SJSA1 (cell line): Measurements from ENCODE around the gene ELANE. TPM values are rescaled to one million over a fixed set of nuclear protein-coding genes. Genes with fewer than 3 reads are reported as not detected.

Experiments
- DNase-seq, 2 experiments: peaks; one replicate each; pipeline ENCODE4 v3.0.0-alpha.2; 2015 to 2020; ENCODE audit warnings: low spot score in 2 of 2, low read depth in 1 of 2
- H3K27ac ChIP-seq: fragments of 250-450 bp; sonication (Bioruptor Pico); 2 replicates; pipeline ENCODE4 v1.5.1; 2020; ENCODE audit warnings: mild to moderate bottlenecking, moderate library complexity
- H3K27me3 ChIP-seq: fragments of 250-450 bp; sonication (Bioruptor Pico); replicated peaks from 2 replicates; pipeline ENCODE4 v1.5.1; 2020; ENCODE audit warnings: mild to moderate bottlenecking, moderate library complexity
- H3K36me3 ChIP-seq: fragments of 250-450 bp; sonication (Bioruptor Pico); 2 replicates; pipeline ENCODE4 v1.5.1; 2020; ENCODE audit warnings: mild to moderate bottlenecking
- H3K4me1 ChIP-seq: fragments of 250-450 bp; sonication (Bioruptor Pico); replicated peaks from 2 replicates; pipeline ENCODE4 v1.6.1; 2021; ENCODE audit warnings: mild to moderate bottlenecking
- H3K4me3 ChIP-seq: fragments of 250-450 bp; sonication (Bioruptor Pico); 2 replicates; pipeline ENCODE4 v1.5.1; 2020; ENCODE audit warnings: mild to moderate bottlenecking
- H3K9me3 ChIP-seq: fragments of 250-450 bp; sonication (Bioruptor Pico); replicated peaks from 2 replicates; pipeline ENCODE4 v1.5.1; 2020; ENCODE audit warnings: mild to moderate bottlenecking
- total RNA-seq: library from RNA; depleted of rRNA; stranded (reverse); fragments of >200 nt; shearing (Covaris generic); gene quantifications from 2 replicates; pipeline ENCODE4 v1.2.3, GENCODE V29; 2014

Gene ELANE
- total RNA-seq, 1 experiment from 2014 or later = not detected

GRCh38 chr19:821825-822503 lies 30.1 kb upstream of the ELANE start, which contains the start of gene PLPPR3:
TSS of gene PLPPR3 (minus strand) at chr19:821955. CDS start at chr19:821559, 396 bp downstream.
- Histone ChIP-seq H3K27ac (no peak within 1 kb of the TSS), H3K36me3 (no peaks in the 10 kb centered on the region), H3K9me3 (no peaks in the 10 kb centered on the region), H3K4me1 (peaks cover 11% of the 10 kb centered on the region), H3K27me3 (0 out of 2 replicates have a peak, but pooled peaks cover 2% of the 10 kb centered on the region), H3K4me3 (peak within 1 kb of the TSS; percentile 15; the same call in 1 of the 2 replicates)
- DNase-seq = no peak

GRCh38 chr19:823565-824121 lies 28.5 kb upstream of the ELANE start:
- Histone ChIP-seq H3K9me3 (no peaks in the 10 kb centered on the region), H3K36me3 (no peaks in the 10 kb centered on the region), H3K27ac (peak overlapping the region; percentile 39; the same call in 1 of the 2 replicates), H3K4me3 (no peak overlapping the region), H3K27me3 (0 out of 2 replicates have a peak, but pooled peaks cover 2% of the 10 kb centered on the region), H3K4me1 (peaks cover 11% of the 10 kb centered on the region)
- DNase-seq = no peak

- Histone ChIP-seq H3K36me3 (no peaks in the 10 kb centered on the region), H3K27ac (no peak overlapping the region), H3K4me1 (peaks cover 11% of the 10 kb centered on the region), H3K9me3 (no peaks in the 10 kb centered on the region), H3K27me3 (0 out of 2 replicates have a peak, but pooled peaks cover 2% of the 10 kb centered on the region), H3K4me3 (no peak overlapping the region)
- no peak for DNase-seq
Observed at GRCh38 chr19:824885-825284, 27.2 kb upstream of the ELANE start.

- no peaks in the 10 kb centered on the region for H3K36me3 ChIP-seq
- peaks cover 11% of the 10 kb centered on the region for H3K4me1 ChIP-seq
- DNase-seq = no peak
- H3K27me3 ChIP-seq = 0 out of 2 replicates have a peak, but pooled peaks cover 2% of the 10 kb centered on the region
- no peak overlapping the region for H3K4me3 ChIP-seq
- no peak overlapping the region for H3K27ac ChIP-seq
- no peaks in the 10 kb centered on the region for H3K9me3 ChIP-seq
Observed at GRCh38 chr19:825897-826644, 26.0 kb upstream of the ELANE start.

GRCh38 chr19:827314-827709 lies 24.8 kb upstream of the ELANE start:
- H3K9me3 ChIP-seq = no peaks in the 10 kb centered on the region
- H3K36me3 ChIP-seq = no peaks in the 10 kb centered on the region
- H3K27me3 ChIP-seq = no peaks in the 10 kb centered on the region
- peaks cover 11% of the 10 kb centered on the region for H3K4me1 ChIP-seq
- no peak overlapping the region for H3K4me3 ChIP-seq
- DNase-seq = no peak
- no peak overlapping the region for H3K27ac ChIP-seq

- Histone ChIP-seq H3K27ac (no peak within 1 kb of the TSS), H3K9me3 (no peaks in the 10 kb centered on the region), H3K27me3 (no peaks in the 10 kb centered on the region), H3K4me3 (no peak within 1 kb of the TSS), H3K4me1 (peaks cover 11% of the 10 kb centered on the region), H3K36me3 (no peaks in the 10 kb centered on the region)
- DNase-seq = no peak
Observed at GRCh38 chr19:827710-828321, 24.3 kb upstream of the ELANE start, which contains the start of gene AZU1. TSS of gene AZU1 (plus strand) at chr19:827837. CDS start at chr19:827847, 10 bp downstream.

GRCh38 chr19:829129-829758 lies 22.9 kb upstream of the ELANE start:
- no peaks in the 10 kb centered on the region for H3K4me1 ChIP-seq
- no peaks in the 10 kb centered on the region for H3K36me3 ChIP-seq
- no peak overlapping the region for H3K27ac ChIP-seq
- no peaks in the 10 kb centered on the region for H3K9me3 ChIP-seq
- no peaks in the 10 kb centered on the region for H3K27me3 ChIP-seq
- no peak for DNase-seq
- no peak overlapping the region for H3K4me3 ChIP-seq

- no peaks in the 10 kb centered on the region for H3K36me3 ChIP-seq
- no peaks in the 10 kb centered on the region for H3K4me1 ChIP-seq
- DNase-seq = no peak
- H3K27ac ChIP-seq = no peak overlapping the region
- H3K9me3 ChIP-seq = no peaks in the 10 kb centered on the region
- H3K4me3 ChIP-seq = no peak overlapping the region
- H3K27me3 ChIP-seq = no peaks in the 10 kb centered on the region; the same call in 1 of the 2 replicates
Observed at GRCh38 chr19:831407-832369, 20.4 kb upstream of the ELANE start.

GRCh38 chr19:834216-834615 lies 17.9 kb upstream of the ELANE start:
- Histone ChIP-seq H3K4me3 (no peak overlapping the region), H3K9me3 (no peaks in the 10 kb centered on the region), H3K27ac (no peak overlapping the region), H3K36me3 (no peaks in the 10 kb centered on the region), H3K4me1 (peaks cover 5% of the 10 kb centered on the region), H3K27me3 (no peaks in the 10 kb centered on the region; the same call in 1 of the 2 replicates)
- no peak for DNase-seq

- H3K36me3 ChIP-seq = no peaks in the 10 kb centered on the region
- H3K4me3 ChIP-seq = no peak overlapping the region
- no peak for DNase-seq
- H3K4me1 ChIP-seq = peaks cover 5% of the 10 kb centered on the region
- H3K27ac ChIP-seq = no peak overlapping the region
- no peaks in the 10 kb centered on the region; the same call in 1 of the 2 replicates for H3K27me3 ChIP-seq
- no peaks in the 10 kb centered on the region for H3K9me3 ChIP-seq
Observed at GRCh38 chr19:835210-835810, 16.8 kb upstream of the ELANE start.

GRCh38 chr19:840519-841206 lies 11.4 kb upstream of the ELANE start, which contains the start of gene PRTN3:
TSS of gene PRTN3 (plus strand) at chr19:840999. CDS start at chr19:841009, 10 bp downstream.
- H3K4me1 ChIP-seq = peaks cover 13% of the 10 kb centered on the region
- no peak within 1 kb of the TSS for H3K4me3 ChIP-seq
- H3K27ac ChIP-seq = no peak within 1 kb of the TSS
- no peak for DNase-seq
- H3K27me3 ChIP-seq = peaks cover 24% of the 10 kb centered on the region
- no peaks in the 10 kb centered on the region for H3K36me3 ChIP-seq
- H3K9me3 ChIP-seq = no peaks in the 10 kb centered on the region
